H1 (cell line): ENCODE measurements around the gene MYOZ2.

Experiments
- JUND ChIP-seq: IDR thresholded peaks from 2 replicates; pipeline ENCODE4 v1.6.1; 2011; ENCODE audit warnings: mild to moderate bottlenecking, improper control_type of control experiment, low read length
- POLR2A ChIP-seq, 2 experiments: IDR thresholded peaks; 1 replicate in 1 of 2; 2 replicates in 1 of 2; pipeline ENCODE4 v1.6.1; 2011; ENCODE audit warnings: low read depth in 2 of 2, low read length in 2 of 2, mild to moderate bottlenecking in 2 of 2; ENCODE audit errors: control extremely low read depth in 1 of 2
- POLR2AphosphoS5 ChIP-seq: IDR thresholded peaks from 2 replicates; pipeline ENCODE4 v1.6.1; 2011; ENCODE audit warnings: low read depth, low read length
- RAD21 ChIP-seq, 2 experiments: IDR thresholded peaks in 1 of 2; conservative IDR thresholded peaks in 1 of 2; 2 replicates each; pipeline ENCODE4 v1.6.1; 2011; ENCODE audit warnings: low read depth in 2 of 2, low read length in 2 of 2, improper control_type of control experiment in 1 of 2, inconsistent platforms in 1 of 2, mild to moderate bottlenecking in 1 of 2, moderate library complexity in 1 of 2
- TF ChIP-seq, protein P1 (sequence below), 3 experiments: IDR thresholded peaks; 1 replicate in 2 of 3; 2 replicates in 1 of 3; pipeline versions ENCODE4 v1.5.1 to v1.6.1; 2011; ENCODE audit warnings: low read length in 3 of 3, mild to moderate bottlenecking in 3 of 3, inconsistent platforms in 2 of 3, low read depth in 1 of 3, moderate library complexity in 1 of 3; ENCODE audit not compliant: insufficient read depth in 1 of 3; ENCODE audit errors: control extremely low read depth in 1 of 3

DNA sequence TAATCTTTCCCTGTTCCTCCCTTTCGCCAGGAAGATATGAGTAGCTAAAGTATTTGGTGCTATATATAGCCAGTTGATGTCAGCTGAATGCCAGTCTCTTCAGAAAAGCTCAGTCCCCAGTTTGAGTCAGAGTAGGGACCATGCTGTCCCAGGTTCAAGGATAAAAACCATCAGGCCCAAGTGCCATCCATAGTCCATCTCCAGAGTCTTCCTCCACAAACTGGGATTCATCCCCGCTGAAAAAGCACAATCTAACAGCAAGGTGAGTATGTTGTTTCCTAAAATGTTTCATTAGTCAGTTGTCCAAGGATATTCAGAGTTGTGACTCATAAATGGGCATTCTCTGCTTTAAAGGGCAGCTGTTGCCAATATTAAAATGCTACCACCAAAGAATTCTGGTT lies at the start of gene MYOZ2:
- TF ChIP-seq, protein P1, sequence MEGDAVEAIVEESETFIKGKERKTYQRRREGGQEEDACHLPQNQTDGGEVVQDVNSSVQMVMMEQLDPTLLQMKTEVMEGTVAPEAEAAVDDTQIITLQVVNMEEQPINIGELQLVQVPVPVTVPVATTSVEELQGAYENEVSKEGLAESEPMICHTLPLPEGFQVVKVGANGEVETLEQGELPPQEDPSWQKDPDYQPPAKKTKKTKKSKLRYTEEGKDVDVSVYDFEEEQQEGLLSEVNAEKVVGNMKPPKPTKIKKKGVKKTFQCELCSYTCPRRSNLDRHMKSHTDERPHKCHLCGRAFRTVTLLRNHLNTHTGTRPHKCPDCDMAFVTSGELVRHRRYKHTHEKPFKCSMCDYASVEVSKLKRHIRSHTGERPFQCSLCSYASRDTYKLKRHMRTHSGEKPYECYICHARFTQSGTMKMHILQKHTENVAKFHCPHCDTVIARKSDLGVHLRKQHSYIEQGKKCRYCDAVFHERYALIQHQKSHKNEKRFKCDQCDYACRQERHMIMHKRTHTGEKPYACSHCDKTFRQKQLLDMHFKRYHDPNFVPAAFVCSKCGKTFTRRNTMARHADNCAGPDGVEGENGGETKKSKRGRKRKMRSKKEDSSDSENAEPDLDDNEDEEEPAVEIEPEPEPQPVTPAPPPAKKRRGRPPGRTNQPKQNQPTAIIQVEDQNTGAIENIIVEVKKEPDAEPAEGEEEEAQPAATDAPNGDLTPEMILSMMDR (IDR thresholded peaks at IDR 0.05; ENCODE audit: control extremely low read depth in 1 of 3, insufficient read depth in 1 of 3, low read depth in 1 of 3, low read length in 3 of 3), result no peak
- TF ChIP-seq POLR2AphosphoS5 (no peak), JUND (no peak), RAD21 (IDR thresholded peaks at IDR 0.05 in 1 of 2, conservative IDR thresholded peaks at IDR 0.05 in 1 of 2; ENCODE audit: low read depth in 2 of 2, low read length in 2 of 2) (no peak), POLR2A (IDR thresholded peaks at IDR 0.05; ENCODE audit: control extremely low read depth in 1 of 2, low read depth in 2 of 2, low read length in 2 of 2) (no peak)
